Stimulated activated CD4-positive, alpha-beta T cell treated with anti-CD3 and anti-CD28 coated beads, Interleukin-4, amount 100 ng/mL, for 1 hour (primary cell): ENCODE data around the gene ANKRD24.
"Not testable (repeated sequence)": the region's sequence is repeated elsewhere in the genome, so short reads cannot be mapped to it uniquely, and the experiment has no call there.

Experiments used
- DNase-seq: peaks from one replicate; pipeline ENCODE4 v3.0.0-alpha.2; 2020

Gene ANKRD24

DNA sequence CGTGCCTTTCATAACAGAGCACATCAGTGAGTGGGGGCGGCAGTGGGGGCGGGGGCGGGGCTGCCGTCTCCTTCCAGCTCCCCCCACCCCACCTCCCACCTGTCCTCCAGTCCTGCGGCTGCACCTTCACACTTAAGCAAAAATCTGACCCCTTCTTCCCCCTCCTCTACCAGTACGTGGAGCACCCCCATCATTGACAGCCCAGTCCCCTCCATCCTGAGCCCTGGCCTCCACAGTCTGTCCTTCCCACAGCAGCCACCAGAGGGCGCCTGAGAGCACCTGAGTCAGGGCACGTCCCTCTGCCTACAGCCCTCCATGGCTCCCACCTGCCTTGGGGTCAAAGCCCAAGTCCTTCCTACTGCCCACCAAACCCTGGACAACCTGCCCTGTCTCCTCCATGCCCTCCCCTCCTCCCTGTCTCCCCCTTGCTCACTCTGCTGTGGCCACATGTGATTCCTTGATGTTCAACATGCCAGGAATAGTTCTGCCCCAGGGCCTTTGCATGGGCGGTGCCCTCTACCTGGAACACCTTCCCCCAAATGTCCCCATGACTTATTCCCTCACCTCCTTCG, 50.9 kb downstream of the ANKRD24 start:
- DNase-seq: peak; percentile 72

DNA sequence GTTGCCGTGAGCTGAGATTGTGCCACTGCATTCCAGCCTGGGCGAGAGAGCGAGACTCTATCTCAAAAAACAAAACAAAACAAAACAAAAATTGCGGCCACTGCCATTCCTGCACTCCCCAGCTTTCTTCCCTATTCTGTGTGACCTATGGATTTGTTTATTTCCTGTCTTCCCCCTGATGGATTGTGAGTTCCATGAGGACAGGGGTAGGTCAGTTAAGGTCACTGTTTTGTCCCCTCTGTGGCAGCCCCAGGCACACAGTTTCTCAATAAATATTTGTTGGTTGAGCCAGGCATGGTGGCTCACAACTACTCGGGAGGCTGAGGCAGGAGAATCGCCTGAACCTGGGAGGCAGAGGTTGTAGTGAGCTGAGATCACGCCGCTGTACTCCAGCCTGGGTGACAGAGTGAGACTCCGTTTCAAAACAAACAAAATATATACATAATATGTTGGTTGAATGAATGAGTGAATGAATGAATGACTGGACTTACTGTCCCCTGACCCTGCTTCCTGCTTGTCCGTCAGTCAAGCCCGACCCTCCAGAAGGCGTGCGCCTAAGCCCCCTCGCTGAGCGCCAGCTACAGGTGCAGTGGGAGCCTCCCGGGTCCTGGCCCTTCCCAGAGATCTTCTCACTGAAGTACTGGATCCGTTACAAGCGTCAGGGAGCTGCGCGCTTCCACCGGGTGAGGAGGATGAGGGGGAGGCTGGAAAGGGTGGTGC, 51.8 kb downstream of the ANKRD24 start:
- DNase-seq: no peak

DNA sequence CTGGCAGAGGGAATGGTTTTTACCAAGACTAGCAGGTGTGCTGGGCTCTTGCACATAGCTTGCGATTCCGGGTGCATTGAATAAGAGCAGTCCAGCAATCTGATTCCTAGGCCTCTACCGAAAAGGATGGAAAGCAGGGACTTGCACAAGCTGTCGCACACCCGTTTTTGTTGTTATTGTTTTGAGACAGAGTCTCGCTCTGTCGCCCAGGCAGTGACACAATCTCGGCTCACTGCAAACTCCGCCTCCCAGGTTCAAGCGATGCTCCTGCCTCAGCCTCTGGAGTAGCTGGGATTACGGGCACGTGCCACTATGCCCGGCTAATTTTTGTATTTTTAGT, 52.3 kb downstream of the ANKRD24 start:
- DNase-seq: no peak

DNA sequence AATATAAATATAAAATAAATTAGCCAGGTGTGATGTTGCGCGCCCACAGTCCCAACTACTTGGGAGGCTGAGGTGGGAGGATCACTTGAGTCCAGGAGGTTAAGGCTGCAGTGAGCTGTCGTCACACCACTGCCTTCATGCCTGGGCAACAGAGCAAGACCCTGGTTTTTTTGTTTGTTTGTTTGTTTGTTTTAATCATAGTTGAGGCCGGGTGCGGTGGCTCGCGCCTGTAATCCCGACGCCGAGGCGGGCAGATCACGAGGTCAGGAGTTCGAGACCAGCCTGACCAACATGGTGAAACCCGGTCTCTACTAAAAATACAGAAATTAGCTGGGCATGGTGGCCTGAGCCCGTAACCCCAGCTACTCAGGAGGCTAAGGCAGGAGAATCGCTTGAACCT, 55.0 kb downstream of the ANKRD24 start:
- DNase-seq: not testable (repeated sequence)

DNA sequence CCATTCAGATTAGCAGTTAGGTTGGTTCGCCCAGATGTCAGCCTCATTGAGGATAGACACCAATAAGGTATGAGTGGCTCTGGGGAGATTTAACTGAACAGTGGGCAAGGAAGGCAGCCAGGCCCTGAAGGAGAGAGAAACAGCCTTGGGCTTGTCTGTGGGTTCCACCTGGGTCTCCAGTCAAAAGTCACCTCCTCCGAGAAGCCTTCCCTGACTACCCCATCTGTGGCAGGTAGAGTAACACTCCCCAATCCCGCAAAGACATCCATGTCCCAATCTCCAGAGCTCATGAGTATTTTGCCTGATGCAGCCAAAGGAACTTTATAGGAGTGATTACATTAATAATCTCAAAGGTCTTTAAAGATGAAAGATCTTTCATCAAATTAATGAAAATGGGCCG, 56.3 kb downstream of the ANKRD24 start:
- no peak for DNase-seq

DNA sequence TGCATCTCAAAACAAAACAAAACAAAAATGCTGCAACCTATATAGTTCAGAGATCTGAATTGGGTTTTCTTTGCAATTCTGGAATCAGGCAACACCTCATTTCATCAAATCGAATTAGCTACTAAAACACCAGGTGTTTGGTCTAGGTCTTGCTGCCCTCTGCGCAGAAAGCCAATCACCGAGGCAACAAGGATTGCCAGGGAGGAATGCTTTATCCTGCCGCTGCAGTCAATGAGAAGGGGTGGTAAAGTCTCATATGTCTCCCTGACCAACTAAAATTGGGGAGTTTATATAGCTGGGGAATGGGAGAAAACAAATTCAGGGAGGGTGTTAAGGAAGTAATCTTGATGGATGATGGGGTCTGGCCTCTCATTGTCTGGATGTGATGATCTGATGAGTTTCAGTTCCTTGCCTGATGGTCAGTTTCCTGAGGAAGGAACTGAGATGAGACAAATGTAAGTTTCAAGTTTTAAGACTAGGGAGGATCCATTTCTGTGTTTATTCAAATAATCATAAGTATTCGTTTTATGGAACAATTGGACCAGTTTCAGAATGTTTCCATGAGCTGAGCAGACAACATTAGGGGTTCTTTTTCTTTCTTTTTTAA, 59.4 kb downstream of the ANKRD24 start:
- no peak for DNase-seq

DNA sequence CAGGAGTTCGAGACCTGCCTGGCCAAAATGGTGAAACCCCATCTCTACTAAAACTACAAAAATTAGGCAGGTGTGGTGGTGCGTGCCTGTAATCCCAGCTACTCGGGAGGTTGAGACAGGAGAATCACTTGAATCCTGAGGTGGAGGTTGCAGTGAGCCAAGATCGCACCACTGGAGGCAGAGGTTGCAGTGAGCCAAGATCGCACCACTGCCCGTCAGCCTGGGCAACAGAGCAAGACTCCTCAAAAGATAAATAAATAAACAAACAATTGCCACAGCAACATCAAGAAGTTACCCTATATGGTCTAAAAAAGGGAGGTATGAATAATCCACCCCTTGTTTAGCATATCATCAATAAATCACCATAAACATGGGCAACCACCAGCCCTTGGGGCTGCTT, 63.4 kb downstream of the ANKRD24 start:
- not testable (repeated sequence) for DNase-seq

DNA sequence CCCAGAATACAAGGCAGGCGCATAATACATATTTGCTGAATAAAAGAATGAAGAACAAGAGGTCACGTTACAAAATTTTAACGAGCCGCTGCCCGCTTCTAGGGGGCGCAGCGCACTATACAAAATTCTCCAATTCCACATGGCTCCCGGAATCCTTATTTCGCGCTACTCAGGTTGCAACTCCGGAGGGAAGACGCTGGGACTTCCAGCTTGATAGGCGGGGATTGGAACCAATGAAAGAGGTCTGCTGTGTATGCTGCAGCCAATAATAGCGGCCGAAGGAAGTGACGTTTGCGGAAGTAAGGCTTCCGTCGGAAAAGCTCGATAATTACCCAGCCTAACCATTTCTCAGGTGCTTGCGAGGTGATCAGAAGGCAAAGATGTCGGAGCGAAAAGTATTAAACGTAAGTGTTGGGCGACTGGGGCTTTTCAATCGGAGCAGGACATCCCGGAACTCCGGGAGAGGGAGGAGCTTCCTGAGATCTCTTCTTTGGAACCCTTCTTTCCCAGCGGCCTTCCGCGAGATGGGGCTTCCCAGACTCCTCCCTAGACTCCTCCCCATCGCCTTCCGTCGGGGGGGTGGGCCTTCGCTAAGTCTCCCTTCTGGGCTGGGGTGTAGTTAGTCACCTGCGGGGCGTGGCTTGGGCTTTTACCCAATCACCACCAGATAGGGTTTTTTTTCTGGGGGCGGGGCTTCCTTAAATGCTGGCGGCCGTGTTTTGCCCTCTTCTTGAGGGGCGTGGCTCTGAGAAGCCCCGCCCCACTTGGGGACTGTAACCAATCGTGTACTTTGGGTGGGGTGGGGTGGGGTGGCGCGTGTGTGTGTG, 64.5 kb downstream of the ANKRD24 start, which contains the start of gene YJU2:
Gene YJU2, plus strand, starts transcription at position 314 of the 827 bp plus-strand sequence. Its CDS starts 67 bp downstream, at position 381.
- peak; percentile 98 for DNase-seq

DNA sequence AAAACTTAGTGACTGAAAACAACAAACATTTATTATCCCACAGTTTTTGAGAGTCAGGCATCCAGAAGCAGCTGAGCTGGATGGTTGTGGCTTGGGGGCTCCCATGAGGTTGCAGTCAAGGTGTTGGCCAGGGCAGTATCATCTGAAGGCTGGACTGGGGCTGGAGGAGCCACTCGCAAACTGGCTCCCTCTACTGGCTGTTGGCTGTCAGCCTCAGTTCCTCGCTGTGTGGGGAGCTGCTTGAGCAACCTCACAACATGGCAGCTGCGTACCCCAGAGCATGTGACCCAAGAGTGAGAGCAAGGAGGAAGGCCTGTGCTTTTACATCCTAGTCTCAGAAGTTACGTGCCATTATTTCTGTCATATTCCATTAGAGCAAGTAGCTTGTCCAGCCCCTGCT, 74.1 kb downstream of the ANKRD24 start:
- no peak for DNase-seq

DNA sequence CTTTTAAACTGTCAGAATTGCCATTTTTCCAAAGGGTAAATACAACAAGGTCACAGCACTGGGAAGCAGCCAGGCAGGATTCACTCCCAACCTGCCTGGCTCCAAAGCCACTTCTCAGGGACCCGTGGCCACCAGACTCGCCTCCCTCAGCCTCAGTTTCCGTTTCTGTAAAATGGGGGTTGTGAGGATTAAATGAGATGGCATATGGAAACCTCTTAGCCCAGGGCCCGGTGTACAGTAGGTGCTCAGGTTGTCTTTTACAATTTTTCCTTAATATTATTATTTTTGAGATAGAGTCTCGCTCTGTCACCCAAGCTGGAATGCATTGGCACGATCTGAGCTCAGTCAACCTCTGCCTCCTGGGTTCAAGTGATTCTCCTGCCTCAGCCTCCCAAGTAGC, 74.5 kb downstream of the ANKRD24 start:
- no peak for DNase-seq

DNA sequence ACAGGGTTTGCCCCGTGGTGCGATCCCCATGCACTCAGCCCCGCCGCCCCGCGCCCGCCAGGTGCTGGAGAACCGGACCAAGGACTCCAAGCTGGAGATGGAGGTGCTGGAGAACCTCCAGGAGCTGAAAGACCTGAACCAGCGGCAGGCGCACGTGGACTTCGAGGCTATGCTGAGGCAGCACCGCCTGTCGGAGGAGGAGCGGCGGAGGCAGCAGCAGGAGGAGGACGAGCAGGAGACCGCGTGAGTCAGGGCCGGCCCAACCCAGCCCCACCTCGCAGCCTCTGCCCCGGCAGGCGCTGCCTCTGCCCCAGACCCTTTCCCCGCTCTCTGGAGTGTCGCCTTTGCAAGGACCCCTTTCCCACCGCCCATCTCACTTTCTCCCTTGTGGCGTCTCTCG, 75.7 kb downstream of the ANKRD24 start:
- no peak for DNase-seq

DNA sequence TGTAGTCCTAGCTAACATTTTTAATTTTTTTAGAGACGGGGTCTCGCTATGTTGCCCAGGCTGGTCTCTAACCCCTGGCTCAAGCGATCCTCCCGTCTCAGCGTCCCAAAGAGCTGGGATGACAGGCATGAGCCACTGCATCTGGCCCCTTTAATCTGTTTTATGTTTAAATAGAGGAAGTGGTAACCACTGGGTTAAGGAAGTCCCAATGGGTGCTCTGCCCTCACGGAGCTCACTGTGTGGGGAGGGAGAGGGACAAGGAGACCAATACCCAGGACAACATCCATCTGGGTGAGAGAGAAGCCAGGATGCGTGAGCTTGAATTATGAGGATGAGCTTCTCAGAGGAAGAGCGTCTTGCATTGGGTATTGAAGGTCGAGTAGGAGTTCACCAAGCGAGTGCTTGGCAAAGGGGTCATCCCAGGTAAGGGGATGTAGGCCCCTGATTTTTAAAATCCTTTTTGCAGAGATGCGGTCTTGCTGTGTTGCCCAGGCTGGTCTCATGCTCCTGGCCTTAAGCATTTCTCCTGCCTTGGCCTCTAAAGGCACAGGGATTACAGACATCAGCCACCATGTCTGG, 78.2 kb downstream of the ANKRD24 start:
- DNase-seq: no peak

DNA sequence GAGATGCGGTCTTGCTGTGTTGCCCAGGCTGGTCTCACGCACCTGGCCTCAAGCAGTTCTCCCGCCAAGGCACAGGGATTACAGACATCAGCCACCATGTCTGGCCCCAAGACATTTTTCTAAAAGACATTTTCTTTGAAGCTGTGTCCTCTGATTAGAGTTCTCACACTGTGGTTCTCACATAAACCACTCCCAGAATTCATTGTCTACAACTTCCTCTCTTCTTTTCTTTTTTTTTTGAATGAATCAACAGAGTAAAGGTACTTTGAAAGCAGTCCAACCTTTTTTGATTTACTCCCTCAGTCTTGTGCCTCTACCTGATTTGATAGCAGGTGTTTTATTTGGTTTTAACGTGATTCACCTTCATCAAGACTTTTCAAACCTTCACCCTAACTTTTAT, 82.3 kb downstream of the ANKRD24 start:
- no peak for DNase-seq

DNA sequence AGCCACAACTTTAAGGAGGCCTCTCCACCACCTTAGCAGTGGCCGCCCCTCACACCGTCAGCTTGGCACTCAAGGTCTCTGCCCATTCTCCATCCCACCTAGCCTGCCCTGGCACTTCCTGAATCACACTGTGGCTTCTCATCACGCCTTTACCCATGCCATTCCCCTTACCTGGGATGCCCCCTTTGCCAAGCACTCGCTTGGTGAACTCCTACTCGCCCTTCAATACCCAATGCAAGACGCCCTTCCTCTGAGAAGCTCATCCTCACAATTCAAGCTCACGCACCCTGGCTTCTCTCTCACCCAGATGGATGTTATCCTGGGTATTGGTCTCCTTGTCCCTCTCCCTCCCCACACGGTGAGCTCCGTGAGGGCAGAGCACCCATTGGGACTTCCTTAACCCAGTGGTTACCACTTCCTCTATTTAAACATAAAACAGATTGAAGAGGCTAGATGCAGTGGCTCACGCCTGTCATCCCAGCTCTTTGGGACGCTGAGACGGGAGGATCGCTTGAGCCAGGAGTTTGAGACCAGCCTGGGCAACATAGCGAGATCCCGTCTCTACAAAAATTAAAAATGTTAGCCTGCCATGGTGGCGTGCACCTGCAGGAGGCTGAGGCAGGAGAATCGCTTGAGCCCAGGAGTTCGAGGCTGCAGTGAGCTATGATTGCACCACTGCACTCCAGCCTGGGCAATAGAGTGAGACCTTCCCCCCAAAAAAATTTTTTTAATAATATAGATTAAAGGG, 83.9 kb downstream of the ANKRD24 start:
- no peak for DNase-seq

DNA sequence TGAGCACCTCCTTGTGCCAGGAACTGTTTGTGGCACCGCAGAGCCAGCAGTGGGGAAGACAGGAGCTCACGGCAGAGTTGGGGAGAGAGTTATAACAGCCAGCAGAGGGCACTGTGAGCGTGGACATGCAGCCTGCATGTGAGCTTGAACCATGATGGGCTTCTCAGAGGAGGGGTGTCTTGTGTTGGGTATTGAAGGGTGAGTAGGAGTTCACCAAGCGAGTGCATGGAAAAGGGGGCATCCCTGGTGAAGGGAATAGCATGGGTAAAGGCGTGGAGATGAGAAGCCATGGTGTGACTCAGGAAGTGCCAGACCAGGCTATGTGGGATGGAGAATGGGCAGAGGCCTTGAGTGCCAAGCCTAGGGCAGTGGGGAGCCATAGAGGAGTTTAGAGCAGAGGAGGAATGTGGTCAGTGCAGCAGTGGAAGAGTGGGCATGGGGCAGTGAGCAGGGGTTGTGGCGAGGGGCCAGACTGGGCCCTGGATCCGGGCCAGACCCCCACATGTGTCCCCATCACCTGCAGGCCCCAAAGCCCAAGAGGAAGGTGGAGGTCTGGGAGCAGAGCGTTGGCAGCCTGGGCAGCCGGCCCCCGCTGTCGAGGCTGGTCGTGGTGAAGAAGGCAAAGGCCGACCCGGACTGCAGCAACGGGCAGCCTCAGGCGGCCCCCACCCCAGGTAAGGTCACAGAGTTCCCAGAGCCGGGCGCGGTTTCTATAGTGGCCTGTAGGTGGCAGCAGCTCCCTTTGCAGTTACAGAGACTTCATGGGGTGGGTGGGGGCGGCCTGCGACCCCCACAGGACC, 84.8 kb downstream of the ANKRD24 start:
- peak; percentile 70 for DNase-seq

DNA sequence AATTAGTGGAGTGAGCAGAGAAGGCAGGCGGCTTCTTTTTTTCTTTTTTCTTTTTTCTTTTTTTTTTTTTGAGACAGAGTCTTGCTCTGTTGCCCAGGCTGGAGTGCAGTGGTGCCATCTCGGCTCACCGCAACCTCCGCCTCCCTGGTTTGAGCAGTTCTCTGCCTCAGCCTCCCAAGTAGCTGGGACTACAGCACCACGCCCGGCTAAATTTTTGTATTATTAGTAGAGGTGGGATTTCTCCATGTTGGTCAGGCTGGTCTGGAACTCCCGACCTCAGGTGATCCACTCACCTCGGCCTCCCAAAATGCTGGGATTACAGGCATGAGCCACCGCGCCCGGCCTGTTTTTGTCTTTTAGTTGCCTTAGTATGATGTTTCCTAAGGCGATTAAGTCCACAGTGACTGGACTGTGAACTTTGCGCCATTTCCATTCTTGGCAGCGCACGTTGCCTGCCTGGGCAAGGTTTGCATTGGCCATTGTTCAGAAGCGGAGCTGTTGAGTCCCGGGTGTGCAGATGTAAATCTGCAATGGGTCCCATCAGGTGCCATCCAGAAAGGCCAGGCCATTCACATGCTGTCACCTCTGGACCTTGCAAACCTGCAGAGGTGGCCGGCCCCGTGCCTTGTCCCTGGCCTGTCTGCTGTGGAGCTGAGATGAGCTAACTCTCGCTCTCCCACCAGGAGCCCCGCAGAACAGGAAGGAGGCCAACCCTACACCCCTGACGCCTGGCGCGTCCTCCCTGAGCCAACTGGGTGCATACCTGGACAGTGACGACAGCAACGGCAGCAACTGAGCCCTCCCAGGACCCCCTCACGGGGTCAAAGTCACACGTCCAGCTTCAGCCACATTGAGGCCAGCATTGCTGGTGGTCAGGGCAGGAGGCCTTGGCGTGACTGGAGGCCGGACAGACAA, 85.7 kb downstream of the ANKRD24 start:
- DNase-seq: no peak

DNA sequence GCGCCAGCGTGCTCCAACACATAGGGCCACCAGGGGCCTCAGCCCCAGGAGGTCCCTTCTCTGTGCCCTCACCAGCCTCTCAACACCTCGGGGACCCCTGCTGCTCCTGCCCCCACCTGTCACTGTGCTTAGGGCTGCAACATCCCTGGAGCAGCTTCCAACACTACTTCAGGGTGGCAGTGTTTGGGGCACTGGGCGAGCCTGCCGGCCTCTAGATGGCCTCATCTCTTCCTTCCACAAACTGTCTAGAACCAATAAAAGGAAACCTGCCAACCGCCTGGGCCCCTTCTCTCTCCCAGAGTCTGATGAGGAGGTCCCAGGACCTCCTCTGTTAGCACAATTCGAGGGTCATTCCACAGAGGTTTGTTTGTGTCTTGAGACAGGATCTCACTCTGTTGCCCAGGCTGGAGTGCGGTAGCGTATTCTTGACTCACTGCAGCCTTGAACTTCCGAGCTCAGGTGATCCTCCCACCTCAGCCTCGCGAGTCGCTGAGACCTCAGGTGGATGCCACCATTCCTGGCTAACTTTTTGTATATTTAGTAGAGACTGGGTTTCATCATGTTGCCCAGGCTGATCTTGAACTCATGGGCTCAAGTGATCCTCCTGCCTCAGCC, 86.4 kb downstream of the ANKRD24 start:
- DNase-seq: no peak

DNA sequence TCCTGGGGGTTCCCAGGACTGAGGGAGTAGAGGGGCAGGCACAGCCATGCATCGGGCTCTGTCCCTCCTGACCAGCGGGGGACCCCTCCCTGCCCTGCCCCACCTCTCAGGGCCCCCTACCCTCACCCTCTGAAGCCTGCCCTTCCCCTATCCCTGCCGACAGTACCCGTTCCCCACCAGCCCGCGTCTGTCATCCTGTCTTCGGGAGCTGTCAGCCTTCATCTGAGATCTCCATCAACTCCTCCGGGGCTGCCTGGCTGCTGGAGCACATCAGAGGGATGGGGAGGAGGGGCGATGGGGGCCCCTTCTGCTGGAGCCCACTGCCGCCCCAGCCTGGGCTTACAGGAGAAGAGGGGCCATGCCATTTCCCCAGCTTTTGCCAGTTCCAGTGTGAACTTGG, 90.4 kb downstream of the ANKRD24 start:
- DNase-seq: no peak

DNA sequence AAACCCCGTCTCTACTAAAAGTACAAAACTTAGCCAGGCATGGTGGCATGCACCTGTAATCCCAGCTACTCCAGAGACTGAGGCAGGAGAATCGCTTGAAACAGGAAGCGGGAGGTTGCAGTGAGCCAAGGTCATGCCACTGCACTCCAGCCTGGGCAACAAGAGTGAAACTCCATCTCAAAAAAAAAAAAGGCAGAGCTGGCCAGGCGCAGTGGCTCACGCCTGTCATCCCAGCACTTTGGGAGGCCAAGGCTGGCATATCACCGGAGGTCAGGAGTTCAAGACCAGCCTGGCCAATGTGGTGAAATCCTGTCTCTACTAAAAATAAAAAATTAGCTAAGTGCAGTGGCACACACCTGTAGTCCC, 91.8 kb downstream of the ANKRD24 start:
- not testable (repeated sequence) for DNase-seq
